SU-DHL-6 (cell line): ENCODE measurements around the gene UBE2D3.

Experiments
- EZH2phosphoT487 ChIP-seq: fragments of 200-600 bp; sonication (generic), shearing (Covaris generic); conservative IDR thresholded peaks from 2 replicates; pipeline ENCODE4 v1.6.1; 2018; ENCODE audit warnings: mild to moderate bottlenecking, antibody characterized with exemption, low read length, moderate library complexity, mixed read lengths
- TF ChIP-seq, protein P1 (sequence below): fragments of 200-600 bp; sonication (generic); IDR thresholded peaks from one replicate; pipeline ENCODE4 v1.5.1; 2017; ENCODE audit warnings: antibody characterized with exemption, mild to moderate bottlenecking, low read length, moderate library complexity; ENCODE audit not compliant: insufficient read depth, poor library complexity, severe bottlenecking

DNA sequence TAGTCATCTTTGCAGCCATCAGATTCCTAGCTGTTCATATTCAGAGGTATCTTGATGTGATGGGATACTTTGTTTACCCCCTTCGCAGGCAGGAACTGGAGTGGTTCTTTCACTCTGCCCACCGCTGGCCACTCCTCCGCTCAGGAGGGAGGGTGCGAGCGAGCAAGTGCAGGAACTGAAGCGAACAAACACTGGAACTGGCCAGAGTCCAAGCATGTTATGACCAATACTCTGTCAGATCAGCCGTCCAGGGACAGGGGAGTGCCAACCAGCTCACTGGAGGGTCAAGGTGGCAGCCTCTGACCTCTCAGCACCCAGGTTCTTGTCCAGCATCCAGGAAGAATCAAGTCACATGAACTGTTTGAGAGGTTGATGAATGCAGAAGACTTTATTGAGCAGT lies 48.6 kb downstream of the UBE2D3 start:
- TF ChIP-seq, protein P1, sequence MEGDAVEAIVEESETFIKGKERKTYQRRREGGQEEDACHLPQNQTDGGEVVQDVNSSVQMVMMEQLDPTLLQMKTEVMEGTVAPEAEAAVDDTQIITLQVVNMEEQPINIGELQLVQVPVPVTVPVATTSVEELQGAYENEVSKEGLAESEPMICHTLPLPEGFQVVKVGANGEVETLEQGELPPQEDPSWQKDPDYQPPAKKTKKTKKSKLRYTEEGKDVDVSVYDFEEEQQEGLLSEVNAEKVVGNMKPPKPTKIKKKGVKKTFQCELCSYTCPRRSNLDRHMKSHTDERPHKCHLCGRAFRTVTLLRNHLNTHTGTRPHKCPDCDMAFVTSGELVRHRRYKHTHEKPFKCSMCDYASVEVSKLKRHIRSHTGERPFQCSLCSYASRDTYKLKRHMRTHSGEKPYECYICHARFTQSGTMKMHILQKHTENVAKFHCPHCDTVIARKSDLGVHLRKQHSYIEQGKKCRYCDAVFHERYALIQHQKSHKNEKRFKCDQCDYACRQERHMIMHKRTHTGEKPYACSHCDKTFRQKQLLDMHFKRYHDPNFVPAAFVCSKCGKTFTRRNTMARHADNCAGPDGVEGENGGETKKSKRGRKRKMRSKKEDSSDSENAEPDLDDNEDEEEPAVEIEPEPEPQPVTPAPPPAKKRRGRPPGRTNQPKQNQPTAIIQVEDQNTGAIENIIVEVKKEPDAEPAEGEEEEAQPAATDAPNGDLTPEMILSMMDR = no peak
- no peak for TF ChIP-seq EZH2phosphoT487
